NT2/D1 (cell line): ENCODE data around the gene ENOX1.

Source experiments
- DNase-seq: peaks from one replicate; pipeline ENCODE4 v3.0.0-alpha.2; 2011; ENCODE audit warnings: low read depth, low spot score
- H3K27me3 ChIP-seq: 2 replicates; pipeline ENCODE4 v1.6.0; 2011; ENCODE audit warnings: mild to moderate bottlenecking; ENCODE audit not compliant: insufficient read length, insufficient read depth
- H3K36me3 ChIP-seq: 2 replicates; pipeline ENCODE4 v1.6.1; 2011; ENCODE audit warnings: mild to moderate bottlenecking, low read length, mixed read lengths; ENCODE audit not compliant: insufficient read depth, insufficient read length
- H3K4me1 ChIP-seq: 2 replicates; pipeline ENCODE4 v1.5.1; 2011; ENCODE audit not compliant: insufficient read depth, insufficient read length
- H3K4me3 ChIP-seq: 2 replicates; pipeline ENCODE4 v1.5.1; 2011; ENCODE audit warnings: low read depth; ENCODE audit not compliant: insufficient read length
- H3K9ac ChIP-seq: 2 replicates; pipeline ENCODE4 v1.6.0; 2011; ENCODE audit warnings: low read depth; ENCODE audit not compliant: insufficient read length
- H3K9me3 ChIP-seq: 2 replicates; pipeline ENCODE4 v1.5.1; 2011; ENCODE audit warnings: mild to moderate bottlenecking, low read length; ENCODE audit not compliant: insufficient read depth
- SUZ12 ChIP-seq: IDR thresholded peaks from 2 replicates; pipeline ENCODE4 v1.6.1; 2011; ENCODE audit not compliant: insufficient read length, insufficient read depth; ENCODE audit errors: extremely low read depth
- YY1 ChIP-seq: IDR thresholded peaks from 2 replicates; pipeline ENCODE4 v1.6.1; 2011; ENCODE audit not compliant: insufficient read length, insufficient read depth
- ZNF274 ChIP-seq: IDR thresholded peaks from 2 replicates; pipeline ENCODE4 v1.6.1; 2011; ENCODE audit warnings: mild to moderate bottlenecking, low read depth, low read length

The ENOX1 gene

GRCh38 chr13:43204591-43204990, 582.2 kb downstream of the ENOX1 start:
- no peak overlapping the region for H3K4me3 ChIP-seq
- no peak overlapping the region for H3K9ac ChIP-seq
- no peaks in the 10 kb centered on the region for H3K36me3 ChIP-seq
- no peaks in the 10 kb centered on the region for H3K27me3 ChIP-seq
- TF ChIP-seq SUZ12 (no peak), YY1 (no peak), ZNF274 (no peak)
- no peak for DNase-seq
- no peaks in the 10 kb centered on the region for H3K4me1 ChIP-seq
- no peaks in the 10 kb centered on the region; the same call in 1 of the 2 replicates for H3K9me3 ChIP-seq

- no peaks in the 10 kb centered on the region for H3K27me3 ChIP-seq
- H3K4me3 ChIP-seq, result no peak overlapping the region
- no peaks in the 10 kb centered on the region for H3K4me1 ChIP-seq
- no peaks in the 10 kb centered on the region; the same call in 1 of the 2 replicates for H3K9me3 ChIP-seq
- no peak overlapping the region for H3K9ac ChIP-seq
- no peak for TF ChIP-seq SUZ12
- no peak for TF ChIP-seq ZNF274
- DNase-seq, result no peak
- no peaks in the 10 kb centered on the region for H3K36me3 ChIP-seq
These were observed 583.0 kb downstream of the ENOX1 start for GRCh38 chr13:43203781-43204180.

- no peaks in the 10 kb centered on the region; the same call in 1 of the 2 replicates for H3K9me3 ChIP-seq
- H3K4me3 ChIP-seq, result no peak overlapping the region
- H3K36me3 ChIP-seq, result no peaks in the 10 kb centered on the region
- H3K9ac ChIP-seq, result no peak overlapping the region
- H3K27me3 ChIP-seq, result no peaks in the 10 kb centered on the region
- H3K4me1 ChIP-seq, result no peaks in the 10 kb centered on the region
- TF ChIP-seq ZNF274, result no peak
- no peak for TF ChIP-seq YY1
- TF ChIP-seq SUZ12, result no peak
- no peak for DNase-seq
These were observed 586.0 kb downstream of the ENOX1 start for GRCh38 chr13:43200736-43201135.

- Histone ChIP-seq H3K4me3 (no peak overlapping the region), H3K9me3 (no peaks in the 10 kb centered on the region; the same call in 1 of the 2 replicates), H3K9ac (no peak overlapping the region), H3K4me1 (no peaks in the 10 kb centered on the region), H3K36me3 (no peaks in the 10 kb centered on the region), H3K27me3 (no peaks in the 10 kb centered on the region)
- no peak for DNase-seq
- no peak for TF ChIP-seq ZNF274
- no peak for TF ChIP-seq YY1
- no peak for TF ChIP-seq SUZ12
These were observed 586.5 kb downstream of the ENOX1 start for GRCh38 chr13:43200307-43200706.

- no peak for DNase-seq
- H3K36me3 ChIP-seq, result no peaks in the 10 kb centered on the region
- no peak overlapping the region for H3K9ac ChIP-seq
- no peaks in the 10 kb centered on the region for H3K4me1 ChIP-seq
- no peak overlapping the region for H3K4me3 ChIP-seq
- H3K9me3 ChIP-seq, result no peaks in the 10 kb centered on the region
- TF ChIP-seq SUZ12 (no peak), YY1 (no peak), ZNF274 (no peak)
- no peaks in the 10 kb centered on the region for H3K27me3 ChIP-seq
These were observed 589.9 kb downstream of the ENOX1 start for GRCh38 chr13:43196750-43197370.

GRCh38 chr13:43196086-43196621, 590.6 kb downstream of the ENOX1 start:
- Histone ChIP-seq H3K9ac (no peak overlapping the region), H3K36me3 (no peaks in the 10 kb centered on the region), H3K9me3 (no peaks in the 10 kb centered on the region), H3K27me3 (no peaks in the 10 kb centered on the region), H3K4me3 (no peak overlapping the region), H3K4me1 (no peaks in the 10 kb centered on the region)
- no peak for TF ChIP-seq ZNF274
- no peak for TF ChIP-seq YY1
- TF ChIP-seq SUZ12, result no peak
- no peak for DNase-seq

GRCh38 chr13:43195551-43195950, 591.2 kb downstream of the ENOX1 start:
- peaks cover under 1% of the 10 kb centered on the region; the same call in 1 of the 2 replicates for H3K9me3 ChIP-seq
- no peaks in the 10 kb centered on the region for H3K36me3 ChIP-seq
- H3K9ac ChIP-seq, result no peak overlapping the region
- H3K4me3 ChIP-seq, result no peak overlapping the region
- no peak for TF ChIP-seq SUZ12
- TF ChIP-seq ZNF274, result no peak
- TF ChIP-seq YY1, result no peak
- H3K27me3 ChIP-seq, result no peaks in the 10 kb centered on the region
- H3K4me1 ChIP-seq, result no peaks in the 10 kb centered on the region
- DNase-seq, result no peak
